ENCODE measurements around the gene SNED1. TPM values are rescaled to one million over a fixed set of nuclear protein-coding genes. Genes with fewer than 3 reads are reported as not detected.
"Not testable (repeated sequence)": the region's sequence is repeated elsewhere in the genome, so short reads cannot be mapped to it uniquely, and the experiment has no call there.

SNED1 gene
- total RNA-seq, 1 donor from 2014 or later = 6.1 TPM

- H3K36me3 ChIP-seq = peaks cover 82% of the 10 kb centered on the region
- no peaks in the 10 kb centered on the region for H3K27me3 ChIP-seq (ENCODE audit: low read depth)
- no peaks in the 10 kb centered on the region for H3K4me1 ChIP-seq
- no peak for TF ChIP-seq CTCF (IDR thresholded peaks at IDR 0.05; ENCODE audit: borderline replicate concordance)
- no peak overlapping the region for H3K27ac ChIP-seq (replicated peaks)
- intact Hi-C loops (cut with micrococcal nuclease) = no loop called here
- no peak overlapping the region for H3K4me3 ChIP-seq
- H3K9me3 ChIP-seq (replicated peaks) = no peaks in the 10 kb centered on the region
- DNase-seq = no peak
Observed at GRCh38 chr2:241088791-241089732, 90.6 kb downstream of the SNED1 start.

GRCh38 chr2:241091201-241091600 is 92.8 kb downstream of the SNED1 start:
- Histone ChIP-seq H3K36me3 (peaks cover 81% of the 10 kb centered on the region), H3K27ac (replicated peaks) (no peak overlapping the region), H3K4me3 (no peak overlapping the region), H3K4me1 (no peaks in the 10 kb centered on the region), H3K27me3 (ENCODE audit: low read depth) (no peaks in the 10 kb centered on the region), H3K9me3 (replicated peaks) (no peaks in the 10 kb centered on the region)
- intact Hi-C loops (cut with micrococcal nuclease) = no loop called here
- no peak for DNase-seq
- TF ChIP-seq CTCF (IDR thresholded peaks at IDR 0.05; ENCODE audit: borderline replicate concordance) = no peak

- H3K27me3 ChIP-seq (ENCODE audit: low read depth) = no peaks in the 10 kb centered on the region
- no peaks in the 10 kb centered on the region for H3K9me3 ChIP-seq (replicated peaks)
- DNase-seq = no peak
- peaks cover 81% of the 10 kb centered on the region for H3K36me3 ChIP-seq
- H3K4me1 ChIP-seq = no peaks in the 10 kb centered on the region
- no peak overlapping the region for H3K27ac ChIP-seq (replicated peaks)
- intact Hi-C loops (cut with micrococcal nuclease) = no loop called here
- no peak overlapping the region for H3K4me3 ChIP-seq
- no peak for TF ChIP-seq CTCF (IDR thresholded peaks at IDR 0.05; ENCODE audit: borderline replicate concordance)
Observed at GRCh38 chr2:241091734-241092445, 93.5 kb downstream of the SNED1 start.

GRCh38 chr2:241092677-241093076 is 94.3 kb downstream of the SNED1 start:
- Histone ChIP-seq H3K36me3 (peaks cover 81% of the 10 kb centered on the region), H3K4me3 (no peak overlapping the region), H3K4me1 (no peaks in the 10 kb centered on the region), H3K27ac (replicated peaks) (no peak overlapping the region), H3K27me3 (ENCODE audit: low read depth) (no peaks in the 10 kb centered on the region), H3K9me3 (replicated peaks) (no peaks in the 10 kb centered on the region)
- DNase-seq = no peak
- no peak for TF ChIP-seq CTCF (IDR thresholded peaks at IDR 0.05; ENCODE audit: borderline replicate concordance)
- intact Hi-C loops (cut with micrococcal nuclease) = no loop called here

GRCh38 chr2:241093133-241093781 is 94.8 kb downstream of the SNED1 start:
- H3K4me1 ChIP-seq; H3K27me3 ChIP-seq (ENCODE audit: low read depth); H3K9me3 ChIP-seq (replicated peaks); H3K4me3 ChIP-seq; intact Hi-C loops (cut with micrococcal nuclease); DNase-seq; H3K27ac ChIP-seq (replicated peaks): not testable (repeated sequence)
- peaks cover 81% of the 10 kb centered on the region for H3K36me3 ChIP-seq

Measured in left ventricle myocardium inferior (tissue), 1 donor.